ENCODE measurements around the gene UHRF2.

- TF ChIP-seq POLR2AphosphoS5 (IDR thresholded peaks at IDR 0.05; ENCODE audit: low read depth, low read length) (no peak), ZBTB33 (IDR thresholded peaks at IDR 0.05; ENCODE audit: borderline replicate concordance, low read depth) (no peak)
Measured at GRCh38 chr9:6414247-6414641, 1.2 kb downstream of the UHRF2 start.

All from SK-N-SH (cell line).